ENCODE measurements around the gene PTPRK. TPM values are rescaled to one million over a fixed set of nuclear protein-coding genes. Genes with fewer than 3 reads are reported as not detected.

The PTPRK gene
- total and polyA plus RNA-seq, 2 of the 8 experiments (the other 6 are each of a cell fraction or from before 2014, with no cell fraction given): 11.4 to 47.3 TPM

DNA sequence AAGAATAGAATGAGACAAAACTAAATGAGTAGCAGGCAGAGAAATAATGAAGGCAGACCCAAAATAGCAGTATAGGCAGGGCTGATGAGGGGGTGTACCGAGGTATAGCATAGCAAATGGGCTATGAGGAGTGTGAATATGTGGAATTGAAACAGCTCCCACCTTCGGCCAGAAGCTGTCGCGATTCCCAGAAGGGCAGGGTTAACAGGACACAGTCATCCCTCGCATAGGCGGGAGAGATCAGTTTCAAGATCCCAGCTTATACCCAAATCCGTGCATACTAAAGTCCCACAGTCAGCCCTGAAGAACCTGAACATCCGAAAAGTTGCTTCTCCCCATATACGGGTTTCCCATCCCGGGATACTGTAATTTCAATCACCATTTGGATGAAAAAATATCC is 82.7 kb downstream of the PTPRK start (continued):
- TF ChIP-seq, protein P1, sequence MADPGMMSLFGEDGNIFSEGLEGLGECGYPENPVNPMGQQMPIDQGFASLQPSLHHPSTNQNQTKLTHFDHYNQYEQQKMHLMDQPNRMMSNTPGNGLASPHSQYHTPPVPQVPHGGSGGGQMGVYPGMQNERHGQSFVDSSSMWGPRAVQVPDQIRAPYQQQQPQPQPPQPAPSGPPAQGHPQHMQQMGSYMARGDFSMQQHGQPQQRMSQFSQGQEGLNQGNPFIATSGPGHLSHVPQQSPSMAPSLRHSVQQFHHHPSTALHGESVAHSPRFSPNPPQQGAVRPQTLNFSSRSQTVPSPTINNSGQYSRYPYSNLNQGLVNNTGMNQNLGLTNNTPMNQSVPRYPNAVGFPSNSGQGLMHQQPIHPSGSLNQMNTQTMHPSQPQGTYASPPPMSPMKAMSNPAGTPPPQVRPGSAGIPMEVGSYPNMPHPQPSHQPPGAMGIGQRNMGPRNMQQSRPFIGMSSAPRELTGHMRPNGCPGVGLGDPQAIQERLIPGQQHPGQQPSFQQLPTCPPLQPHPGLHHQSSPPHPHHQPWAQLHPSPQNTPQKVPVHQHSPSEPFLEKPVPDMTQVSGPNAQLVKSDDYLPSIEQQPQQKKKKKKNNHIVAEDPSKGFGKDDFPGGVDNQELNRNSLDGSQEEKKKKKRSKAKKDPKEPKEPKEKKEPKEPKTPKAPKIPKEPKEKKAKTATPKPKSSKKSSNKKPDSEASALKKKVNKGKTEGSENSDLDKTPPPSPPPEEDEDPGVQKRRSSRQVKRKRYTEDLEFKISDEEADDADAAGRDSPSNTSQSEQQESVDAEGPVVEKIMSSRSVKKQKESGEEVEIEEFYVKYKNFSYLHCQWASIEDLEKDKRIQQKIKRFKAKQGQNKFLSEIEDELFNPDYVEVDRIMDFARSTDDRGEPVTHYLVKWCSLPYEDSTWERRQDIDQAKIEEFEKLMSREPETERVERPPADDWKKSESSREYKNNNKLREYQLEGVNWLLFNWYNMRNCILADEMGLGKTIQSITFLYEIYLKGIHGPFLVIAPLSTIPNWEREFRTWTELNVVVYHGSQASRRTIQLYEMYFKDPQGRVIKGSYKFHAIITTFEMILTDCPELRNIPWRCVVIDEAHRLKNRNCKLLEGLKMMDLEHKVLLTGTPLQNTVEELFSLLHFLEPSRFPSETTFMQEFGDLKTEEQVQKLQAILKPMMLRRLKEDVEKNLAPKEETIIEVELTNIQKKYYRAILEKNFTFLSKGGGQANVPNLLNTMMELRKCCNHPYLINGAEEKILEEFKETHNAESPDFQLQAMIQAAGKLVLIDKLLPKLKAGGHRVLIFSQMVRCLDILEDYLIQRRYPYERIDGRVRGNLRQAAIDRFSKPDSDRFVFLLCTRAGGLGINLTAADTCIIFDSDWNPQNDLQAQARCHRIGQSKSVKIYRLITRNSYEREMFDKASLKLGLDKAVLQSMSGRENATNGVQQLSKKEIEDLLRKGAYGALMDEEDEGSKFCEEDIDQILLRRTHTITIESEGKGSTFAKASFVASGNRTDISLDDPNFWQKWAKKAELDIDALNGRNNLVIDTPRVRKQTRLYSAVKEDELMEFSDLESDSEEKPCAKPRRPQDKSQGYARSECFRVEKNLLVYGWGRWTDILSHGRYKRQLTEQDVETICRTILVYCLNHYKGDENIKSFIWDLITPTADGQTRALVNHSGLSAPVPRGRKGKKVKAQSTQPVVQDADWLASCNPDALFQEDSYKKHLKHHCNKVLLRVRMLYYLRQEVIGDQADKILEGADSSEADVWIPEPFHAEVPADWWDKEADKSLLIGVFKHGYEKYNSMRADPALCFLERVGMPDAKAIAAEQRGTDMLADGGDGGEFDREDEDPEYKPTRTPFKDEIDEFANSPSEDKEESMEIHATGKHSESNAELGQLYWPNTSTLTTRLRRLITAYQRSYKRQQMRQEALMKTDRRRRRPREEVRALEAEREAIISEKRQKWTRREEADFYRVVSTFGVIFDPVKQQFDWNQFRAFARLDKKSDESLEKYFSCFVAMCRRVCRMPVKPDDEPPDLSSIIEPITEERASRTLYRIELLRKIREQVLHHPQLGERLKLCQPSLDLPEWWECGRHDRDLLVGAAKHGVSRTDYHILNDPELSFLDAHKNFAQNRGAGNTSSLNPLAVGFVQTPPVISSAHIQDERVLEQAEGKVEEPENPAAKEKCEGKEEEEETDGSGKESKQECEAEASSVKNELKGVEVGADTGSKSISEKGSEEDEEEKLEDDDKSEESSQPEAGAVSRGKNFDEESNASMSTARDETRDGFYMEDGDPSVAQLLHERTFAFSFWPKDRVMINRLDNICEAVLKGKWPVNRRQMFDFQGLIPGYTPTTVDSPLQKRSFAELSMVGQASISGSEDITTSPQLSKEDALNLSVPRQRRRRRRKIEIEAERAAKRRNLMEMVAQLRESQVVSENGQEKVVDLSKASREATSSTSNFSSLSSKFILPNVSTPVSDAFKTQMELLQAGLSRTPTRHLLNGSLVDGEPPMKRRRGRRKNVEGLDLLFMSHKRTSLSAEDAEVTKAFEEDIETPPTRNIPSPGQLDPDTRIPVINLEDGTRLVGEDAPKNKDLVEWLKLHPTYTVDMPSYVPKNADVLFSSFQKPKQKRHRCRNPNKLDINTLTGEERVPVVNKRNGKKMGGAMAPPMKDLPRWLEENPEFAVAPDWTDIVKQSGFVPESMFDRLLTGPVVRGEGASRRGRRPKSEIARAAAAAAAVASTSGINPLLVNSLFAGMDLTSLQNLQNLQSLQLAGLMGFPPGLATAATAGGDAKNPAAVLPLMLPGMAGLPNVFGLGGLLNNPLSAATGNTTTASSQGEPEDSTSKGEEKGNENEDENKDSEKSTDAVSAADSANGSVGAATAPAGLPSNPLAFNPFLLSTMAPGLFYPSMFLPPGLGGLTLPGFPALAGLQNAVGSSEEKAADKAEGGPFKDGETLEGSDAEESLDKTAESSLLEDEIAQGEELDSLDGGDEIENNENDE (IDR thresholded peaks at IDR 0.05; ENCODE audit: insufficient replicate concordance, low read length): no peak
- TF ChIP-seq KDM1A (IDR thresholded peaks at IDR 0.05; ENCODE audit: borderline replicate concordance, low read length) (no peak), SUZ12 (IDR thresholded peaks at IDR 0.05; ENCODE audit: low read length) (no peak), SAP30 (IDR thresholded peaks at IDR 0.05; ENCODE audit: insufficient read depth, insufficient replicate concordance, low read length) (no peak), EGR1 (IDR thresholded peaks at IDR 0.05; ENCODE audit: borderline replicate concordance, low read depth, low read length) (no peak), SP4 (IDR thresholded peaks at IDR 0.05; ENCODE audit: low read length) (no peak), EZH2 (IDR thresholded peaks at IDR 0.05; ENCODE audit: low read depth, low read length, severe bottlenecking) (no peak), SRF (IDR thresholded peaks at IDR 0.05; ENCODE audit: low read depth, low read length) (no peak), CEBPB (IDR thresholded peaks at IDR 0.05; ENCODE audit: low read depth, low read length) (no peak), CREB1 (IDR thresholded peaks at IDR 0.05) (no peak)
- TF ChIP-seq, protein P2, sequence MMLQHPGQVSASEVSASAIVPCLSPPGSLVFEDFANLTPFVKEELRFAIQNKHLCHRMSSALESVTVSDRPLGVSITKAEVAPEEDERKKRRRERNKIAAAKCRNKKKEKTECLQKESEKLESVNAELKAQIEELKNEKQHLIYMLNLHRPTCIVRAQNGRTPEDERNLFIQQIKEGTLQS (IDR thresholded peaks at IDR 0.05; ENCODE audit: insufficient read depth, low read depth, low read length): no peak
- TF ChIP-seq, protein P3, sequence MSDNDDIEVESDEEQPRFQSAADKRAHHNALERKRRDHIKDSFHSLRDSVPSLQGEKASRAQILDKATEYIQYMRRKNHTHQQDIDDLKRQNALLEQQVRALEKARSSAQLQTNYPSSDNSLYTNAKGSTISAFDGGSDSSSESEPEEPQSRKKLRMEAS (IDR thresholded peaks at IDR 0.05): no peak
